ENCODE results near the gene SLC29A1.

The SLC29A1 gene

DNA sequence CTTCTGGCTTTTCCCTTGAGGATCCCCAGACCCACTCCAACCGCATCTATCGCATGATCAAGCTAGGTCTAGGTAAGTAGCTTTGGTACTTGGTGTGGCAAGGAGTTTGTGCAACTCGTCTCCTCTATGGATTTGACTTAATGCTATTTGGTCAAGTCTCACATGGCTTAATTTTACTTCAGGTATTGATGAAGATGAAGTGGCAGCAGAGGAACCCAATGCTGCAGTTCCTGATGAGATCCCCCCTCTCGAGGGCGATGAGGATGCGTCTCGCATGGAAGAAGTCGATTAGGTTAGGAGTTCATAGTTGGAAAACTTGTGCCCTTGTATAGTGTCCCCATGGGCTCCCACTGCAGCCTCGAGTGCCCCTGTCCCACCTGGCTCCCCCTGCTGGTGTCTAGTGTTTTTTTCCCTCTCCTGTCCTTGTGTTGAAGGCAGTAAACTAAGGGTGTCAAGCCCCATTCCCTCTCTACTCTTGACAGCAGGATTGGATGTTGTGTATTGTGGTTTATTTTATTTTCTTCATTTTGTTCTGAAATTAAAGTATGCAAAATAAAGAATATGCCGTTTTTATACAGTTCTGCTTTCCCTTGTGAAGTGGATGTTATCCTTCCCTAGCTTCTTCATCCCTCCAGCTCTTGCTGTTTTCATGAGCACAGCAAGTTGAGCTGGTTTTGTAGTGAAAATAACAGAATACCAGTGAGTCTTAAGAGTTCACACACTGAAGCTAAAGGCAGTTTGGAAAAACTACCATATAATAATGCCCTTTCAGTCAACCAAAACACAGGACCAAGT, 30.1 kb downstream of the SLC29A1 start:
- in situ Hi-C loops (cut with MboI; ENCODE audit: low sequenced_read_pairs) = no loop called here

DNA sequence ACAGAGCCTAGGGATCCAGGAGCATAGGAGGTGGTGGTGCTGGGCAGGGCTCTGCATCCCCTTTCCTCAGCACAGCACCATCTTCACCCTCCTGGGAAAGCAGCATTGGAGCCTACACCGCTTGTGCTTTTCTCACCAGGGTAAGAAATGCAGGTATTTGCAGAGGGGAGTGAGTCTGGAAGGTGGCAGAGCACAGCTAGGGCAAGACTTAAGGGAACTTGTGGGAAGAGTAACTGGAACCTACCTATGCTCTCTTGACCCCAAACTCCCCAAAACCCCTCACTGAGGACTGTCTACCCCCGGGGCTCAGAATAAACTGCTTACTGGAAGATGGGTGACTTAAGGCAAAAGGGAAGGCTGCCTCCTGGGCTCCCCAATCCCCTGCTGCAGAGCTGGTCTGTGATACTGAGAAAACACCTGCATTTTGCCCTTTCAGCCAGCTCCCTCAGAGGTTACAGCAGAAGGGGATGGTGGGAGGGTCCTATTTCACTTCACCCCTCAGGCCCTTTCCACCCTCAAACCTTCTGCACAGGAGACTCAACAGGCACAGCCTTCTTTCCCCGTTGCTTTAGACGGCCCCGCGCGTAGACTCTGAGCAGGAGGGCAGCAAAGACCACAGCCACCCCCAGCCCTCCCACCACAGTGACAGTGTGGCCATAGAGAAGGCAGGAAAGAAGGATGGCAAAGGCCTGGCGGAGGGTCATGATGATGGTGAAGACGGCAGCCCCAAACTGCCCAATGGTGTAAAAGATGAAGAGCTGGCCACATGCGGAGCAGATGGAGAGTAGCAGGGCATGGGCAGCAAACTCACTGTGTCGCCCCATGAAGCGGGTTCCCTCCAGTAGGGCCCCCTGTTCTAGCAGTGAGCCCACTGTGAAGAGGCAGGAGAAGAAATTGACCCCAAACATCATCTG, 31.1 kb downstream of the SLC29A1 start:
- in situ Hi-C loops (cut with MboI; ENCODE audit: low sequenced_read_pairs) = no loop called here

DNA sequence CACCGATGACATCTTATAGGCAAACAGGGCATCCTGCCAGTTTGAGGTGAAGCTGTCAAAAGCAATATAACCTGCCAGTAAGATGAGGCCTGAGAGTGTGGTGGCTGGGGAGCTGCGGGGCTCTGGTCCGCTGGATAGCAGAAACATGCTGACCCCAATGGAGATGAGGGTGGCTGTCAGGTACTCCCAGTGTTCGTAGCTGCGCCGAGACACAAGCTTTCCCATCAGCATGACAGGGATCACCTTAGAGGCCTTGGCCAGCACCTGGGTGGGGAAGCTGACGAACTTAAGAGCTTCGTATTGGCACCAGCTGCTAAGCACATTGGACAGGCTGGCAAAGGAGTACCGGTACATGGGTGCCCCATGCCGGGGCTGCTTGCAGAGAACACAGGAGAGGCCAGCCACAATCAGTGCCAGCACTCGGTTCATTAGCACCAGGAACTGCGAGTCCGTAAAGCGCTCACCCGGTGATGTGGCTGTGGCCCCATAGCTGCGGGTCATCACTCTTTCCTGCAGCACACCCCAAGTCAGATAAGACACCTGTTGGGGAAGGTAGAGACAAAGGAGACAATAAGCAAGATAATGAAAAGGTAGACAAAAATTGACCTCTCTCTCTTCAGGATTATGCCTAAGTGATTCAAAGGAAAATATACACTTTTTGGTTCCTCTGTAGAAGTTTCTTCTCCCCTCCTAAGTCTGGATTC, 31.9 kb downstream of the SLC29A1 start:
- in situ Hi-C loops (cut with MboI; ENCODE audit: low sequenced_read_pairs) = no loop called here

DNA sequence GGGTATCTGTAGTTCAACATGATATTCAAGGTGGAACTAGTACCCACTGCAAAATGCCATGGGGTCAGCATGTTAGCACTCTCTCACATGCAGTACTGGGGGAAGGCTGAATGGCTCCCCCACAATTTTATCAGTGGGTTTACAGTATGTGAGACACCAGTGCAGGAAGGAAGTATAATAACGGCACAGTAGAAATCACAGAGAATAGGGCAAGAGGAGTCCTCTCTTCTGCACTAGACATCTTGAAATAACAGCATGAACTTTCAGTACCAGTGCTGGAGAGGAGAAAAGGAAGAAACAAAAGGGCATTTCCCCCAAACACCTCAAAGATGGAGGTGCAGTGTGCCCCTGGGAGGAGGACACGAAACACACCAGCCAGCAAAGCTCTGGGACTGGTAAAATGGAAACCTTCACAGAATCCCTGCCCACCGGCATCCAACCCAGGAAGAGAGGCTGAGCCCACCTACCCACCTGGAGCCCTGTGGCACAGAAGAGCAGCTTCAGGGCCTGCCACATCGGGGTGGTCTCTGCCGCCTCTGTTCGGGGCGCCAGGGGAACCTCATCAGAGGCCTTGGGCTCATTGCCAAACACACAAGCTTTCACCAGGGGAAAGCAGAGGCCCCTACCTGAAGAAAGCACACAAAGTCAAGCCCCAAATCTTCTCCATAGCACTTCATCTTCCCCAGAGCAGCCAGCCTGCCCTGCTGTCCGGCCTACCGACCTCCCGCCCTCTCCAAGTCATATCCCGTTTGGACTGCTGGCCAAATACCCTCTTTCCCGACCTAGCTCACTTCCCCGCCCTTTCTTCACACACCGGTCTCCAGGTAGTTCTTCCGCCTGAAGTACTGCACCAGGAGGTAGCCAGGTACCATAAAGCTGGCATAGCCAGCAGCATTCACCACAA, 32.7 kb downstream of the SLC29A1 start:
- in situ Hi-C loops (cut with MboI; ENCODE audit: low sequenced_read_pairs) = no loop called here

DNA sequence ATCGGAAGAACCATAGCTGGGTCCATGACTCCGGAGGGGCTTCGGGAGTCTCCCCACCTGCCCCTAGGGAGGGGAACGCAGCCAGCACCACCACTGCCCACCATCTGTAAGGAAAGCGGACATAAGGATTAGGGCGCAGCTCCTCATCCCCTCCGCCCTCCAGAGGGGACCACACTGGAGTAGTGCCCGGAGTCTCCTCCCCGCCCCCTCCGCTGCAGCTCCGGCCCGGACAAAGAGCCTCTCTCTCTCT, 33.3 kb downstream of the SLC29A1 start:
- in situ Hi-C loops (cut with MboI; ENCODE audit: low sequenced_read_pairs) = no loop called here

DNA sequence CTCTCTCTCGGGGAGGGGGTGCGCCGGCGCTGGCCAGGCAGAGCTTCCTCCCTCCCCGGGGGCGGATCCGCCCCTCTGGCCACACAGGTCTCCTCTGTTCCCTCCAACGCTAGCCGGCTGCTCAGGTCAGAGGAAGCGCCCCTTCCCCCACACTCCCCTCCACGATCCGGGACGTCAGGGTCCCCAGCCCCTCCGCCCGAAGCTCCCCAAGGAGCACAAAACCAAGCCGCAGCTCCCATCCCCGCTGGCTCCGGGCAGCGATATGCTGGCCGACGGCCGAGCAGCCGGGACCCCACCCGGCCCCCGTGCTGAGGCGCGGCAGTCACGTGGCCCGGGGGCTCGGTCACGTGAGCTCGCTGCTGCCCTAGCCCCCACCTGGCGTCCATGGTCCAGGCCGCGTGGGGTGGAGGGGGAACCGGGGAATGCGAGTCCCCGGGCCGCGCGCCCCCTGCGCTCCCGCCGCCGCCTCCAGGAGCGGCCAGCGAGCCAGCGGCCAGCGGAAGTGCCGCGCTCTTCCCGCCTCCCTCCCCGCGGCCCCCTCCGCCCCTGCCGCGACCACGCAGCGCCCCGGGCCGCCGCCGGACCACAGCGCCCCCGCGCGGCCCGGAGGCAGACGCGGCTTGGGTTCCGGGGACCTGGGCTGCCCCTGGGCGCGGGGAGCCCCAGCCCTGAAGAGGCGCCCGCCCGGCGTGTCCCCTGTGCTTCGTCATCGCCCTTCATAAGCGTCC, 33.8 kb downstream of the SLC29A1 start, which contains the start of gene SLC35B2:
Gene SLC35B2, minus strand, starts transcription at position 504 of the 728 bp plus-strand sequence. Its CDS starts 118 bp downstream, at position 386.
- in situ Hi-C loops (cut with MboI; ENCODE audit: low sequenced_read_pairs) = no loop called here

DNA sequence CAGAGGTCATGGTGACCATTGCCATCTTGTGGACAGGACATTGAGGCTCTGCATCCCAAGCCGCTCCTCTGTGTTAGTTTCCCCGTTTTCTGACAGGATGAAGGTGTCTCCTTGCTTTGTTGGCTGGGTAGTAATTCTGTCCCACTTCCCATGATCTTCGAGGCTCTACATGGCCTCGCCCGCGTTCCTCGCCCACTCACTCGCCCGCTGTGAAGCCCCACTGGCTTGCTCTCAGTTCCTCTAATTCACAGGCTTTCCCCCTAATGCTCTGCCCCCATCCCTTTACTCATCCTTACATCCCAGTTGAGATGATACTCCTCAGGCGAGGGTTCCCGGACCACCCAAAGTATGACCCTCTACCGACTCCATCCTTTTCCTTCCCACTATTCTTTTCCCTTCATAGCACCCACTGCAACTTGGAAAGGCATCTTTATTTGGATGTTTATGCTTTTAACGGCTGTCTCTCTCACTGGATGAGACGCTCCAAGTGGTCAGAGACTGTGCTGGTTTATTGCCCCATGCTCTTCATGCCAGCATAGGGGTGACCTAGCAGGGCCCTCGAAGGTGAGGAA, 34.4 kb downstream of the SLC29A1 start:
- in situ Hi-C loops (cut with MboI; ENCODE audit: low sequenced_read_pairs) = no loop called here

DNA sequence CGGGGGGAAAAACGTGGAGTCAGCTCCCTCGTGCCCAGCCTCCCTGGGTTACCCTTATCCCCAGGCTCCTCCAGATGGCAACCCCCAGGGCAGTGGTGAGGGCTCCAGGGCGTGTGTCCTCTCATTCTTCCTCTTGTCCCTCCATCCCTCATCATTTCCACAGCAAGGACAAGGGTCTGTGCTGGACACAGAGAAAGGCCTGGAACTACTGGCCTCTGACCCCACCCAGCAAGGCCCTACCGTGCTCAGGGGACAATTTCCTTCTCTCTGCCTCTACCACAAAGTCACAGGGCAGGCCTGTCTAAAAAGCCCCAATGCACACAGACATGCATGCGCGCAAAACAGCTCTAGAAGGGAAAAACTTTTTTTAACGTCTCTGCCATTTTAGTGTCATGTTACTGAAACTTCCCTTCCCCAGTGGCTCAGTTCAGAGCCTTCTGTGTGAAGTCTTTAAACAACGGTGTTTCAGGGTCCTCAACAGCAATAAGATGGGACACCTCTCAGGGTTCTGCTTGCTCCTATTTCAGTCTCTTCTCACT, 35.0 kb downstream of the SLC29A1 start:
- in situ Hi-C loops (cut with MboI; ENCODE audit: low sequenced_read_pairs) = no loop called here

DNA sequence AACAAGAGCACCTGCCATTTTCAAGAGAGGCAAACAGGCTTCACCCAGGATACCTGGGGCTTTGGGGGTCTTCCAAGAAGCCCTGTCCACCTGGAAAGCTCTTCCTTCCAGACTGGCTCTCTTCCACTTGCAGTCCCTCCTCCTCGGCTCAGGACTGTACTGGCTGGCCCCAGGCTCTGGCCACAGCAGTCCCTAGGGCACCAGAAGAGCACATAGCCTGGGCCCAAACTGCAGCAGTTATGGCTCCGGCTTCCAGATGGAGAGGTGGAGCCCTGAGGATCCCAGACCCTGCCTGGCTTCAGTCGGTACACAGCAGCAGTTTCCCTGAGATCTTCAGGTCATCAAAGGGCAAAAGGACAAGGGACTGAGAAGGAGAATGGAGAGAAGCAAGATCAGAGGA, 35.5 kb downstream of the SLC29A1 start:
- in situ Hi-C loops (cut with MboI; ENCODE audit: low sequenced_read_pairs) = no loop called here

DNA sequence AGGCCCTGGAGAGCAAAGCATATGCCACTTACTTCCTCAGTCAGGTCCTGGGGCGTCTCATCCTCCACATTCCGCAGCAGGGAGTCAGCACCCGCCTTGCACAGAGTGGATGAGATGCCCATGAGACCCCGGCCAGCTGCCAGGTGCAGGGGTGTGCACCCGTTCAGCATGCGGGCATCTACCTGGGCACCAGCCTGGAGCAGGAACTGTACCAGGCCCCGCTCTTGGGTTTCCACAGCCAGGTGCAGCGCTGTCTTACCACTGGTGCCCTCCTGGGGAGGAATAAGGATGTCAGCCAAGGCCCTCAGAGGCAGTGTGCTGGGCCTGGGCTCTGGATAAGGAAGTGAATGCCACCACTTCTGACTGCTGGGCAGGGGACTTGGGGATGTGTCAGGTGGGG, 36.6 kb downstream of the SLC29A1 start:
- in situ Hi-C loops (cut with MboI; ENCODE audit: low sequenced_read_pairs) = no loop called here

DNA sequence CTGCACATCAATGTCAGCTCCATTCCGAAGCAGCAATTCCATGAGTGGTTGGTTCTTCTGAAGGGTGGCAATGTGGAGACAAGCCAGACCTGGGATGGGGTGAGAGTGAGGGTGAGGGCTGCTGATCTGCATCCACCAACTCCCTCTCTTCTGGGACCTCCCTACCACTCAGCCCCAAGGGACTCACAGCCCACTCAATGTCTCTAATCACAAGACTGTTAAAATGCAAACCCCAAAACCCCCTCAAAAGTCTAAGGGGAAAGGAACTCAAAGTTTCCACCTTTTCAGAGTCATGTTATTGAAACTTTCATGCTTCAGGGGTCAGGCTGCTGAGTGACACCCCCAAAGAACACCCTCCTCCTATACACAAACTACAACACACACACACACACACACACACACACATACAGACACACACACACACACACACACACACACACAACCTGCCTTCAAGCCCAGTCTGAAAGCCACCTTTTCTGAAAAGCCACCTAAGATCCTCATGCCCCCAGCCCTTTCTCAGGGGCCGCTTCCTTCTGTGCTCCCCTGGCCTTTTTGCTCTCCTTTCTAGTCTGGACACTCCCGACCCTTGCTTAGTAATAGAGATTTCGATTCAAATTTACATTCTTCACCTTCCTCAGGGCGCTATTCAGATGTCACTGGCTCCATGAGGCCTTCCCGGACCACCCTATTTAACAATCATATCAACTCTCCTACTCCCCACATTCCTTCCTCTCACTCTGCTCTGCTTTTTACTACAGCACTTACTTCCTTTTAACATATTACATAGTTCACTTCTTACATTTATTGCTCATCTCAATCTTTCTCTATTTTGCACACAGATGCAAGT, 37.3 kb downstream of the SLC29A1 start:
- in situ Hi-C loops (cut with MboI; ENCODE audit: low sequenced_read_pairs) = no loop called here

DNA sequence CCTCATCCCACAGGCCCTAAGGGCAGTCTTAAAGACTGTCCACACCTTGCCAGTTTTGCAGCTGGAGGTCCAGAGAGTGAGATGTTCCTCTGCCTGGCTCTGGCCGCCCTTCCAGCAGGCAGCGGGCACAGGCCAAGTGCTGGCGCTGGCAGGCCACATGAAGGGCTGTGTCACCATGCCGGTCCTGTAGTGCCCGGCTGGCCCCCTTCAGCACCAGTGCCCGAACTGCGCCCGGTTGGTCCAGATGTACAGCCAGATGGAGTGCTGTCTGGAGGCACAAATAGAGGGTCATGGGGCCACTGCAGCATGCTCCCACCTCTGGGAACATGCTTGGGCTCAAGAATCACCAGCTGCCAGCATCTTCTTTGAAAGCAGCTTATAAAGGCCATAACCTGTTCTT, 38.2 kb downstream of the SLC29A1 start:
- in situ Hi-C loops (cut with MboI; ENCODE audit: low sequenced_read_pairs) = no loop called here

DNA sequence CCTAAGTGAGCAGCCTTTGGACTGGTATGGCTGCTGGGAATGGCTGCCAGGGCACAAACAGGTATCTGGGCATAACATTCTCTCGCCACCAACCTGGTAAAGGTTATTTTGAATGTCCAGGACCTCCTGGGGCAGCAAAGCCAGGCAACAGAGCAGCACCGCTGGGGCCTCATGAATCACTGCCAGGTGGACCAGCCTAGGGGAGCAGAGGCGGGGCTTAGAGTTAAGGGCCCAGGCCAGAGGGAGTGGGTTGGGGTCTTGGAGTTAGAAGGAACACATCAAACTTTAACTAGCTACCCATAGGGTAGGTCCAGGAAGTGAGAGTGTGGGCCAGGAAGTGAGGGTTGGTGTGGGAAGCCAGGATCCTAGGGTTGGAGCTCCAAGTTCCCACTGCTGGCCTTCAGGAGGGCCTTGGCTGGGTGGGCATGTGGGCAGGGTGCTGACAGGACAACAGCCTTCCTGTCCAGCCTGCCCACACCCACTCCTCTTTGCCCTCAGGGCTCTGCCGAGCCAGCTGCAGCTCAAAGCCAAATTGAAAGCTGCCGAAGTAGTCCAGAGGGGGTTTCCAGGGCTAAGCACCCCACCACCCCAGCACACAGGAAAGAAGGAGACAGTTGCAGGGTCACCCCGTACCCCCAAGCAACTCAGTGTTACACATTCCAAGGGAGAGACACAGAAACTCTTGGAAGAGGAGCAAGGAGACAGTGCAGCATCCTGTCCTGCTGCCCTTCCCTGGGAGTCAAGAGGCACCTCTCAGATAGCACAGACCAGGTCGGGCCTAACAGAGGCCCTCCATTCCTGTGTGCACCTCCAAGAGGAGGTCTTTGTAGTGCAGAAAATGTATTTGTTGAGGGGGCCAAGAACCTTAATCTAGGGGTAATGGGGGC, 39.3 kb downstream of the SLC29A1 start:
- in situ Hi-C loops (cut with MboI; ENCODE audit: low sequenced_read_pairs) = no loop called here

DNA sequence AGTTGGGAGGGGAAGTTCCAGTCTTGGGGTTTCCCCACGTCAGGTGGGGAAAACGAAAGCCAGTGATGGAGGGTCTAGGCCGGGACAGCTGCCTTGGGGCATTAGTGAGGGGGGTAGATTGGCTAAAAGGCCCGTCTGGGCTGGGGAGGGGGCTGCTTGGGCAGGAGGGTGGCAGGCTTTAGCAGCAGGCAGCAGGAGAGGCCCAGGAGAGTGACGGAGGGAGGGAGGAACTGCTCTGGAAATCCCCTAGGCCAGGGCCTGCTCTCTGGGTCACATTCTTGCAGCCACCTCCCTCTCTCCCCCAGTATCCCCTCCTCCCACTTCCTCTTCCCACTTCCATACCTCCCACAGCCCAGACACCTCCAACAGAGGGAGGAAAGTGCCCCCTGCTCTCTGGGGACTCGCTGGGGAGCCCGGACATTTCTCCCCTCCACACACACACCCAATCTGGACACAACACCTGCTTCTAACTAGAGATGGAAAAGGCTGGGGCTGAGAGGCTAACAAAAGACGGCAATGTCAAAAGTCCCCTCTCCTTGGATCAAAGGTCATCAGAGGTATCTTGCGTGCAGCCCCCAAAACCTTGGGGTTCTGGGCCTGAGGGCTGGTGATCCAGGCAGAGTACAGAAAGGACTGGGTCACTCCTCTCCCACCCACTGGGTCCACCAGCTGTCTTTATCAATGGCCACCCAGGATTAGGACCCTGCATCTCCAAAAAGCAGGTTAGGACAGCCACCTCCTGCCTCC, 40.1 kb downstream of the SLC29A1 start:
- in situ Hi-C loops (cut with MboI; ENCODE audit: low sequenced_read_pairs) = no loop called here

DNA sequence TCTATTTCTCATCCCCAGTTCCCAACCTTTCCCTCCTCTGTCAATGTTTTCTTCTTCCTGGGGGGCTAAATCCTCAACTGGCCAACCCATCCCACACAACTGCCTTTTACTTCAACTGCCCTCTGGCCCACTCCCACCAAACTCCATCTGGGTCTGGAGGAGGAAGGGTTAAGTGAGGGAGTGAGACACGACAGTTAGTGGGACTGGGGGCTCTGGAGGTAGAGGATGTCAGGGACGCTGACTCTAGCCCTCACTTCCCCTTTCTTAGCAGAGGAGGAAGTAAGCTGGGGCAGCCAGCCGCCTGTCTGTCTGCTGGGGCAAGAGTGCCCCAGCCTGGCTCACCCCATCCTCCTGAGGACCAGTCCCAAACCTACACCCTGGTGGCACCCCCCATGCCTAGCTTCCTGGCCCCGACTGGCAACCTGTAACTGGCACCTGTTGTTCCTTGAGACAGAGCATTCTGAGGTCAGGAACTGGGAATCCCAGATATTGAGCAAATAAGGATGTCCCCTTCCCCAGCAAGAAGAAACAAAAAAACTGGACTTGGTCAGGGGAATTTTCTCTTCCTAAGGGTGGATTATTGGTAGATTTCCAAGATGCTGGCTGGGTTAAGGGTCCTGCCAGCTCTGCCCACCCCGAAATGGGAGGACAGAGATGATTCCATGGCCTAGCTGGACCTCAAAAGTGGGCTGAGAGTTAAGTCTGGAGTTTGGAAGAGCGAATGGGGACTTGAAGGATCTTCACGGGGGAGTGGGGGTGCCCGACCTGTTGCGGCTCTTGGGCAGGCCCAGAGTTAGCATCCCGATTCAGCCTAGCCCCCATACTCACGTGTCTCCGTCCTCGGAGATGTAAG, 41.0 kb downstream of the SLC29A1 start:
- in situ Hi-C loops (cut with MboI; ENCODE audit: low sequenced_read_pairs) = no loop called here

All from hTERT RPE-1 (cell line).